CD14-positive monocyte (primary cell): ENCODE data around the gene EPB41L2. TPM values are rescaled to one million over a fixed set of nuclear protein-coding genes. Genes with fewer than 3 reads are reported as not detected.

Experiments
- DNase-seq, 3 donors: peaks; one replicate each; pipeline ENCODE4 v3.0.0-alpha.2; 2011 to 2022
- H2AFZ ChIP-seq: 2 replicates; pipeline ENCODE4 v1.6.0; 2012; ENCODE audit warnings: mild to moderate bottlenecking, low read depth, low read length, inconsistent platforms; ENCODE audit not compliant: insufficient read depth, poor library complexity, severe bottlenecking
- H3K27ac ChIP-seq, 2 donors: 1 replicate in 1 of 2; 2 replicates in 1 of 2; pipeline ENCODE4 v1.5.1; 2012 to 2013; ENCODE audit warnings: low read length in 2 of 2, control low read depth in 1 of 2, inconsistent platforms in 1 of 2, low read depth in 1 of 2, mild to moderate bottlenecking in 1 of 2
- H3K27me3 ChIP-seq, 2 donors: one replicate each; pipeline versions ENCODE4 v1.6.0 to v1.6.1; 2011 to 2013; ENCODE audit warnings: low read length in 2 of 2; ENCODE audit not compliant: control insufficient read depth in 2 of 2, insufficient read depth in 2 of 2
- H3K36me3 ChIP-seq, 2 donors: replicated peaks in 1 of 2; 1 replicate in 1 of 2; 2 replicates in 1 of 2; pipeline versions ENCODE4 v1.5.1 to v1.6.1; 2012 to 2013; ENCODE audit warnings: low read length in 2 of 2, control low read depth in 1 of 2, inconsistent platforms in 1 of 2, mild to moderate bottlenecking in 1 of 2; ENCODE audit not compliant: insufficient read depth in 2 of 2, control insufficient read depth in 1 of 2
- H3K4me1 ChIP-seq, 2 donors: 1 replicate in 1 of 2; 2 replicates in 1 of 2; pipeline versions ENCODE4 v1.5.1 to v1.6.1; 2012 to 2013; ENCODE audit warnings: low read length in 2 of 2, control low read depth in 1 of 2, inconsistent platforms in 1 of 2, mild to moderate bottlenecking in 1 of 2, moderate library complexity in 1 of 2; ENCODE audit not compliant: insufficient read depth in 2 of 2, control insufficient read depth in 1 of 2
- H3K4me2 ChIP-seq: replicated peaks from 2 replicates; pipeline ENCODE3; 2012; ENCODE audit warnings: low read length, moderate library complexity, mild to moderate bottlenecking; ENCODE audit not compliant: poor library complexity, severe bottlenecking; ENCODE audit errors: extremely low read depth
- H3K4me3 ChIP-seq, 3 experiments: fragments of 200-600 bp in 1 of 3; sonication (generic) in 1 of 3; replicated peaks in 1 of 3; 1 replicate in 2 of 3; 2 replicates in 1 of 3; pipeline ENCODE4 v1.5.1; 2011 to 2013; ENCODE audit warnings: low read length in 3 of 3, mild to moderate bottlenecking in 3 of 3, control low read depth in 2 of 3, low read depth in 2 of 3, inconsistent platforms in 1 of 3, moderate library complexity in 1 of 3
- H3K79me2 ChIP-seq: 2 replicates; pipeline ENCODE4 v1.6.0; 2012; ENCODE audit warnings: mild to moderate bottlenecking, control low read depth, inconsistent platforms, low read length, moderate library complexity; ENCODE audit not compliant: insufficient read depth
- H3K9ac ChIP-seq: 2 replicates; pipeline ENCODE4 v1.6.0; 2017; ENCODE audit warnings: low read length, mild to moderate bottlenecking; ENCODE audit not compliant: insufficient read depth, poor library complexity, severe bottlenecking
- H3K9me3 ChIP-seq, 2 donors: replicated peaks in 1 of 2; 1 replicate in 1 of 2; 2 replicates in 1 of 2; pipeline versions ENCODE4 v1.5.1 to v1.6.1; 2012 to 2013; ENCODE audit warnings: low read length in 2 of 2, control low read depth in 1 of 2; ENCODE audit not compliant: control insufficient read depth in 1 of 2, insufficient read depth in 1 of 2
- H4K20me1 ChIP-seq: 2 replicates; pipeline ENCODE4 v1.6.0; 2012; ENCODE audit warnings: mild to moderate bottlenecking, low read length, control low read depth, moderate library complexity; ENCODE audit not compliant: insufficient read depth
- H3K27ac Mint-ChIP-seq, 7 donors: one replicate each; pipeline ENCODE4 v1.8.0; 2020; ENCODE audit warnings: mild to moderate bottlenecking in 7 of 7, mixed read lengths in 7 of 7, moderate library complexity in 6 of 7, inconsistent platforms in 2 of 7
- H3K27me3 Mint-ChIP-seq, 3 donors: one replicate each; pipeline ENCODE4 v1.8.0; 2021 to 2022; ENCODE audit warnings: low read depth in 3 of 3, mild to moderate bottlenecking in 3 of 3, mixed read lengths in 3 of 3, moderate library complexity in 3 of 3, inconsistent platforms in 1 of 3
- H3K36me3 Mint-ChIP-seq, 2 donors: one replicate each; pipeline ENCODE4 v1.8.0; 2020; ENCODE audit warnings: mixed read lengths in 2 of 2, inconsistent platforms in 1 of 2, mild to moderate bottlenecking in 1 of 2
- H3K4me1 Mint-ChIP-seq: one replicate; pipeline ENCODE4 v1.8.0; 2020; ENCODE audit warnings: mild to moderate bottlenecking, mixed read lengths
- H3K4me3 Mint-ChIP-seq, 2 donors: one replicate each; pipeline ENCODE4 v1.8.0; 2020; ENCODE audit warnings: mild to moderate bottlenecking in 2 of 2, mixed read lengths in 2 of 2, moderate library complexity in 1 of 2
- H3K9me3 Mint-ChIP-seq, 7 donors: one replicate each; pipeline ENCODE4 v1.8.0; 2020 to 2022; ENCODE audit warnings: mixed read lengths in 7 of 7, mild to moderate bottlenecking in 6 of 7, moderate library complexity in 6 of 7, inconsistent platforms in 2 of 7
- CTCF ChIP-seq: fragments of 200-600 bp; IDR thresholded peaks from one replicate; pipeline ENCODE4 v1.8.0; 2022; ENCODE audit warnings: antibody characterized with exemption, mild to moderate bottlenecking
- WGBS: methylation state at CpG from one replicate; pipeline ENCODE4 v1.1.5; 2013; ENCODE audit warnings: missing lambda C conversion rate; ENCODE audit not compliant: insufficient coverage; 5-methylcytosine and 5-hydroxymethylcytosine counted together
- intact Hi-C, 2 donors: fragments of 100-400 bp; cut with micrococcal nuclease; formaldehyde crosslinking; loops; one replicate each; pipeline versions ENCODE4 v1.15.0 to v1.15.1; 2023
- polyA plus RNA-seq, 3 donors: library from polyadenylated mRNA; depleted of rRNA in 1 of 3; unstranded in 2 of 3; stranded (reverse) in 1 of 3; fragments of 300-500 nt in 2 of 3; fragments of >200 nt in 1 of 3; fragmentation: Illumina TruSeq in 2 of 3; gene quantifications; 1 replicate in 2 of 3; 2 replicates in 1 of 3; pipeline ENCODE4 v1.2.3, GENCODE V29; 2012 to 2021

Gene EPB41L2
- polyA plus RNA-seq, 3 donors, result 3.4 to 7.2 (median 4.6) TPM

DNA sequence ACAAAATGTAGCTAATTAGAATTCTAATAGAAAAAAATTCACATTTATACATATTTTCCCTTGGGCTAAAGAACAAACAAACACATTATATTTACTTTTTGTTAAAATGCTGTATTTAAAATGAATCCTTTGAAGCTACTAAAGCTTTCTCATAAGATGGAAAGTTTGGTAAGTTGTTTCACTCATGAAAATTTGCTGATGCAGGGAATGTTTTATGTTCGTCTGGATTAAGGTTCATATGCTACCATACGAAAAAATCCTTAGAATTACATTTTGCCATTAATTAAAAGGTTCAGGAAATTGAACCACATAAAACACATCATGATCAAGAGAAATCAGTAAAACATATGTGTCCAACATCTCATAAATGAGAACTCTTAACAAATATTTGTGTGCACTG lies 173.6 kb downstream of the EPB41L2 start:
- Histone ChIP-seq H3K27me3 (no peaks in the 10 kb centered on the region), H2AFZ (no peak overlapping the region), H3K9me3 (no peaks in the 10 kb centered on the region), H3K36me3 (no peaks in the 10 kb centered on the region), H4K20me1 (no peaks in the 10 kb centered on the region), H3K4me3 (no peak overlapping the region), H3K4me1 (peaks cover 8 to 12% of the 10 kb centered on the region in 2 donors), H3K9ac (no peak overlapping the region), H3K79me2 (no peaks in the 10 kb centered on the region), H3K4me2 (no peak overlapping the region), H3K27ac (no peak overlapping the region)
- no peak for TF ChIP-seq CTCF
- no peaks in the 10 kb centered on the region for H3K9me3 Mint-ChIP-seq
- H3K4me3 Mint-ChIP-seq, result no peak overlapping the region
- no peak overlapping the region for H3K27ac Mint-ChIP-seq
- peaks cover 0 to 2% (median 0%) of the 10 kb centered on the region in 3 donors for H3K27me3 Mint-ChIP-seq
- H3K36me3 Mint-ChIP-seq, result peaks cover 0 to 3% of the 10 kb centered on the region in 2 donors
- intact Hi-C loops, result loop anchor here (5.0 kb wide), 3 partner anchors 228 to 648 kb away; no protein-coding TSS in a partner anchor
- 80% methylated on average over 1 of the region's 2 CpGs for WGBS
- DNase-seq, result no peak
- H3K4me1 Mint-ChIP-seq, result peaks cover 12% of the 10 kb centered on the region

GRCh38 chr6:130888246-130888645 lies 174.8 kb downstream of the EPB41L2 start:
- no peak overlapping the region for H3K4me2 ChIP-seq
- no CpG with 5 or more reads among the region's 2 CpGs for WGBS
- H3K36me3 Mint-ChIP-seq, result no peaks in the 10 kb centered on the region
- no peak for TF ChIP-seq CTCF
- DNase-seq, result no peak
- no peaks in the 10 kb centered on the region for H3K27me3 Mint-ChIP-seq
- no peaks in the 10 kb centered on the region for H4K20me1 ChIP-seq
- H3K4me1 ChIP-seq, result peaks cover 2 to 6% of the 10 kb centered on the region in 2 donors
- no peak overlapping the region for H3K27ac Mint-ChIP-seq
- no peaks in the 10 kb centered on the region for H3K9me3 Mint-ChIP-seq
- H3K27ac ChIP-seq, result no peak overlapping the region
- intact Hi-C loops, result loop anchor here (5.0 kb wide), 3 partner anchors 229 to 649 kb away; no protein-coding TSS in a partner anchor
- H2AFZ ChIP-seq, result no peak overlapping the region
- no peak overlapping the region for H3K4me3 Mint-ChIP-seq
- H3K36me3 ChIP-seq, result no peaks in the 10 kb centered on the region
- no peaks in the 10 kb centered on the region for H3K79me2 ChIP-seq
- no peaks in the 10 kb centered on the region for H3K27me3 ChIP-seq
- peaks cover 5% of the 10 kb centered on the region for H3K4me1 Mint-ChIP-seq
- no peaks in the 10 kb centered on the region for H3K9me3 ChIP-seq
- H3K4me3 ChIP-seq, result no peak overlapping the region
- no peak overlapping the region for H3K9ac ChIP-seq
